GM12878 (cell line): ENCODE data around the gene H6PD. TPM values are rescaled to one million over a fixed set of nuclear protein-coding genes. Genes with fewer than 3 reads are reported as not detected.

Experiments used
- ATAC-seq: fragments of 200-7000 bp; cut with Tn5 transposase; 3 replicates; pipeline ENCODE4 v1.9.1; 2020; ENCODE audit warnings: mild to moderate bottlenecking, moderate library complexity
- BruUV-seq: library from RNA; stranded (reverse); fragments of 400-500 nt; replicated peaks from 2 replicates; lab custom pipeline; 2021; lab: Mats Ljungman, UMichigan
- CTCF ChIA-PET: fragments of 300-600 bp; sonication (Branson Sonifier 250); formaldehyde crosslinking; extraction: SDS; loops from one replicate; lab custom pipeline; 2021; ENCODE audit warnings: inconsistent platforms; lab: Yijun Ruan, JAX
- POLR2A ChIA-PET: fragments of 350-600 bp; formaldehyde crosslinking; extraction: SDS; loops from one replicate; lab custom pipeline; 2021; ENCODE audit warnings: inconsistent platforms; lab: Charles Lee
- RAD21 ChIA-PET: fragments of 300-600 bp; sonication (Branson Sonifier 250); formaldehyde crosslinking; loops from one replicate; lab custom pipeline; 2023; ENCODE audit warnings: antibody characterized with exemption; ENCODE audit not compliant: unreplicated experiment; lab: Charles Lee
- SMC1A ChIA-PET: fragments of 300-600 bp; sonication (Branson Sonifier 250); formaldehyde crosslinking; loops from one replicate; lab custom pipeline; 2023; ENCODE audit not compliant: unreplicated experiment, uncharacterized antibody; lab: Charles Lee
- DNase-seq: peaks from one replicate; pipeline ENCODE4 v3.0.0-alpha.2; 2011; ENCODE audit warnings: low read depth, low spot score
- FAIRE-seq: peaks from 3 replicates; lab custom pipeline; 2011; peaks lifted over from hg19 to GRCh38; lab: Jason Lieb, UNC
- H2AFZ ChIP-seq: 2 replicates; pipeline ENCODE4 v1.6.0; 2011; ENCODE audit warnings: low read depth, low read length, control low read depth; ENCODE audit not compliant: control insufficient read depth
- H3K27ac ChIP-seq: 2 replicates; pipeline ENCODE4 v1.5.1; 2011; ENCODE audit warnings: control low read depth; ENCODE audit not compliant: control insufficient read depth, insufficient read depth
- H3K27me3 ChIP-seq, 2 experiments: replicated peaks in 1 of 2; 2 replicates each; pipeline versions ENCODE4 v1.6.0 to v1.6.1; 2011; ENCODE audit warnings: low read length in 1 of 2; ENCODE audit not compliant: control insufficient read depth in 2 of 2, insufficient read depth in 2 of 2
- H3K36me3 ChIP-seq, 2 experiments: 2 replicates each; pipeline ENCODE4 v1.5.1; 2011; ENCODE audit warnings: low read length in 1 of 2; ENCODE audit not compliant: control insufficient read depth in 2 of 2, insufficient read depth in 2 of 2
- H3K4me1 ChIP-seq: 2 replicates; pipeline ENCODE4 v1.6.1; 2011; ENCODE audit warnings: mild to moderate bottlenecking, low read length, moderate library complexity, mixed read lengths; ENCODE audit not compliant: control insufficient read depth, insufficient read depth
- H3K4me2 ChIP-seq: 2 replicates; pipeline ENCODE4 v1.6.0; 2011; ENCODE audit warnings: control low read depth; ENCODE audit not compliant: control insufficient read depth, insufficient read depth
- H3K4me3 ChIP-seq: fragments of 200-600 bp; sonication (generic); 2 replicates; pipeline ENCODE4 v1.5.1; 2016
- H3K79me2 ChIP-seq: 2 replicates; pipeline ENCODE4 v1.6.0; 2011; ENCODE audit warnings: low read length; ENCODE audit not compliant: control insufficient read depth, insufficient read depth
- H3K9ac ChIP-seq: 2 replicates; pipeline ENCODE4 v1.8.0; 2011; ENCODE audit warnings: low read length, control low read depth, mixed read lengths; ENCODE audit not compliant: control insufficient read depth, insufficient read depth
- H3K9me3 ChIP-seq: replicated peaks from 3 replicates; pipeline ENCODE4 v1.5.1; 2011; ENCODE audit warnings: mild to moderate bottlenecking, low read length; ENCODE audit not compliant: control insufficient read depth, insufficient read depth
- H4K20me1 ChIP-seq: 2 replicates; pipeline ENCODE4 v1.6.0; 2011; ENCODE audit not compliant: control insufficient read depth, insufficient read depth
- BACH1 ChIP-seq: fragments of 450-650 bp; IDR thresholded peaks from 2 replicates; pipeline ENCODE4 v1.6.1; 2017; ENCODE audit warnings: mild to moderate bottlenecking, borderline replicate concordance
- CHD2 ChIP-seq: IDR thresholded peaks from 2 replicates; pipeline ENCODE4 v1.6.1; 2011; ENCODE audit warnings: low read depth, low read length, improper control_type of control experiment, borderline replicate concordance
- CREM ChIP-seq: IDR thresholded peaks from 2 replicates; pipeline ENCODE4 v1.6.1; 2014; ENCODE audit warnings: antibody characterized with exemption, low read depth
- E2F4 ChIP-seq: IDR thresholded peaks from 2 replicates; pipeline ENCODE4 v1.6.1; 2012; ENCODE audit warnings: low read depth, low read length, improper control_type of control experiment
- JUND ChIP-seq: IDR thresholded peaks from 2 replicates; pipeline ENCODE4 v1.6.1; 2012; ENCODE audit warnings: low read depth, mild to moderate bottlenecking, low read length, improper control_type of control experiment, moderate library complexity
- KAT2A ChIP-seq: conservative IDR thresholded peaks from 2 replicates; pipeline ENCODE4 v1.6.1; 2011; ENCODE audit warnings: low read depth, low read length; ENCODE audit not compliant: control insufficient read depth
- MTA3 ChIP-seq: IDR thresholded peaks from 2 replicates; pipeline ENCODE4 v1.6.1; 2012; ENCODE audit warnings: low read length, inconsistent platforms, borderline replicate concordance
- RAD21 ChIP-seq: IDR thresholded peaks from 2 replicates; pipeline ENCODE4 v1.6.1; 2011; ENCODE audit warnings: mild to moderate bottlenecking, low read depth, low read length, moderate library complexity; ENCODE audit not compliant: insufficient read depth
- RFX5 ChIP-seq: IDR thresholded peaks from 2 replicates; pipeline ENCODE4 v1.6.1; 2011; ENCODE audit warnings: low read depth, low read length, improper control_type of control experiment
- SIN3A ChIP-seq: IDR thresholded peaks from 2 replicates; pipeline ENCODE4 v1.6.1; 2012; ENCODE audit warnings: low read depth, low read length, improper control_type of control experiment
- SPI1 ChIP-seq: IDR thresholded peaks from 2 replicates; pipeline ENCODE4 v1.6.1; 2011; ENCODE audit warnings: low read depth, mild to moderate bottlenecking, low read length, moderate library complexity, borderline replicate concordance; ENCODE audit not compliant: insufficient read depth
- SREBF1 ChIP-seq: IDR thresholded peaks from 2 replicates; pipeline ENCODE4 v1.6.1; 2012; ENCODE audit warnings: mild to moderate bottlenecking, low read length
- WGBS: methylation state at CpG from one replicate; pipeline ENCODE4 v1.1.6; 2016; ENCODE audit warnings: low lambda C conversion rate; ENCODE audit not compliant: insufficient replicate concordance, insufficient coverage; ENCODE audit errors: missing lambda C conversion rate; 5-methylcytosine and 5-hydroxymethylcytosine counted together
- in situ Hi-C: fragments of 300-500 bp; cut with MboI; formaldehyde crosslinking; loops from 9 replicates; pipeline ENCODE4 v1.14.3; 2018; ENCODE audit warnings: mixed read lengths
- intact Hi-C: fragments of 100-400 bp; cut with micrococcal nuclease; formaldehyde crosslinking; loops from one replicate; pipeline ENCODE4 v1.14.2; 2022; ENCODE audit not compliant: unreplicated experiment
- polyA plus RNA-seq, 11 experiments: library from polyadenylated mRNA; depleted of rRNA in 4 of 11; unstranded in 6 of 11; stranded (reverse) in 5 of 11; fragments of >200 nt; fragmentation: Nextera tagmentation in 4 of 11; fragmentation: Illumina TruSeq in 1 of 11; extraction: Ambion mirVana in 4 of 11; extraction: Trizol in 1 of 11; gene quantifications; 1 replicate in 1 of 11; 2 replicates in 10 of 11; pipeline versions ENCODE4 v1.2.1 to v1.2.3, GENCODE V29; 2011 to 2016; ENCODE audit warnings: inconsistent platforms in 2 of 11, missing spikeins in 2 of 11, low read depth in 1 of 11
- total RNA-seq, 4 experiments: library from RNA; depleted of rRNA in 3 of 4; stranded (reverse); fragments of >200 nt in 3 of 4; fragmentation: Illumina TruSeq in 1 of 4; extraction: Trizol in 1 of 4; gene quantifications; 2 replicates each; pipeline versions ENCODE4 v1.2.1 to v1.2.3, GENCODE V29; 2013 to 2021

Gene H6PD
- total and polyA plus RNA-seq, 10 of the 15 experiments (the other 5 are each of a cell fraction or from before 2014, with no cell fraction given), result 1.2 to 20.7 (median 7.7) TPM

- H3K4me2 ChIP-seq, result no peak overlapping the region
These were observed 69.3 kb downstream of the H6PD start for GRCh38 chr1:9303916-9304315.

More at GRCh38 chr1:9303916-9304315, 69.3 kb downstream of the H6PD start:
- no TSS peak for BruUV-seq
- Histone ChIP-seq H3K4me1 (no peaks in the 10 kb centered on the region), H3K79me2 (no peaks in the 10 kb centered on the region), H4K20me1 (no peaks in the 10 kb centered on the region)
- WGBS, result 55% methylated on average over 6 of the region's 6 CpGs
- FAIRE-seq (no peak), ATAC-seq (no peak), DNase-seq (no peak)
- intact Hi-C loops, result no loop called here
- CTCF ChIA-PET, result interaction anchor here (2.4 kb wide), 1 partner anchor 152 kb away, joined by 6 read pairs; no protein-coding TSS in a partner anchor
- in situ Hi-C loops, result no loop called here
- POLR2A ChIA-PET, result no interaction called here
- no peak for TF ChIP-seq SPI1
- no peak for TF ChIP-seq JUND
- no peak for TF ChIP-seq RAD21
- TF ChIP-seq E2F4, result no peak
- no peak for TF ChIP-seq BACH1
- no peak for TF ChIP-seq SIN3A
- TF ChIP-seq CREM, result no peak
- no peak for TF ChIP-seq CHD2
- TF ChIP-seq SREBF1, result no peak
- no peak for TF ChIP-seq KAT2A
- no peak for TF ChIP-seq MTA3
- TF ChIP-seq RFX5, result no peak
- TF ChIP-seq, all 136 proteins: peak for 0
- H2AFZ ChIP-seq, result no peak overlapping the region
- ChIA-PET SMC1A (interaction anchor here (1.6 kb wide), 1 partner anchor 187 kb away, joined by 4 read pairs; no protein-coding TSS in a partner anchor), RAD21 (no interaction called here)
- no peaks in the 10 kb centered on the region for H3K9me3 ChIP-seq
- H3K9ac ChIP-seq, result no peak overlapping the region
- no peaks in the 10 kb centered on the region for H3K36me3 ChIP-seq
- no peak overlapping the region for H3K27ac ChIP-seq
- H3K4me3 ChIP-seq, result no peak overlapping the region
- H3K27me3 ChIP-seq, result no peaks in the 10 kb centered on the region; a peak in 1 of 4 replicates
